ENCODE data around the gene CA4.

The CA4 gene

GRCh38 chr17:60160829-60161501, 11.2 kb downstream of the CA4 start:
- H3K27me3 ChIP-seq (ENCODE audit: insufficient read depth, low read length, poor library complexity, severe bottlenecking), result no peaks in the 10 kb centered on the region
- H2AFZ ChIP-seq (ENCODE audit: low read length), result no peak overlapping the region
- H3K79me2 ChIP-seq (ENCODE audit: insufficient read depth, low read length), result no peaks in the 10 kb centered on the region
- H4K20me1 ChIP-seq (ENCODE audit: insufficient read depth, low read length, poor library complexity, severe bottlenecking), result no peaks in the 10 kb centered on the region
- H3K9me3 ChIP-seq (ENCODE audit: insufficient read depth, low read depth, low read length), result no peaks in the 10 kb centered on the region
- no peak overlapping the region for H3K4me3 ChIP-seq (ENCODE audit: low read length, poor library complexity, severe bottlenecking)
- no peak overlapping the region for H3K4me2 ChIP-seq (ENCODE audit: low read depth, low read length, poor library complexity, severe bottlenecking)
- 0 out of 2 replicates have a peak, but pooled peaks cover under 1% of the 10 kb centered on the region for H3F3A ChIP-seq (ENCODE audit: low read depth)
- TF ChIP-seq EZH2phosphoT487 (IDR thresholded peaks at IDR 0.05; ENCODE audit: borderline replicate concordance) (no peak), CTCF (conservative IDR thresholded peaks at IDR 0.05; ENCODE audit: low read length) (no peak)
- no peaks in the 10 kb centered on the region for H3K9me2 ChIP-seq (replicated peaks; ENCODE audit: low read depth, low read length)
- H3K4me1 ChIP-seq (ENCODE audit: insufficient read depth, low read length, poor library complexity, severe bottlenecking), result peaks cover 27% of the 10 kb centered on the region
- no peaks in the 10 kb centered on the region for H3K36me3 ChIP-seq (ENCODE audit: insufficient read depth, low read length)
- no peak overlapping the region for H3K9ac ChIP-seq (ENCODE audit: low read depth, low read length, poor library complexity, severe bottlenecking)

GRCh38 chr17:60161598-60162330, 12.0 kb downstream of the CA4 start:
- H3K4me2 ChIP-seq (ENCODE audit: low read depth, low read length, poor library complexity, severe bottlenecking), result no peak overlapping the region
- H3K79me2 ChIP-seq (ENCODE audit: insufficient read depth, low read length), result no peaks in the 10 kb centered on the region
- TF ChIP-seq EZH2phosphoT487 (IDR thresholded peaks at IDR 0.05; ENCODE audit: borderline replicate concordance) (no peak), CTCF (conservative IDR thresholded peaks at IDR 0.05; ENCODE audit: low read length) (no peak)
- H4K20me1 ChIP-seq (ENCODE audit: insufficient read depth, low read length, poor library complexity, severe bottlenecking), result no peaks in the 10 kb centered on the region
- H2AFZ ChIP-seq (ENCODE audit: low read length), result no peak overlapping the region; the same call in 1 of the 2 replicates
- H3K4me1 ChIP-seq (ENCODE audit: insufficient read depth, low read length, poor library complexity, severe bottlenecking), result peaks cover 31% of the 10 kb centered on the region
- no peaks in the 10 kb centered on the region for H3K36me3 ChIP-seq (ENCODE audit: insufficient read depth, low read length)
- no peaks in the 10 kb centered on the region for H3K9me3 ChIP-seq (ENCODE audit: insufficient read depth, low read depth, low read length)
- no peak overlapping the region for H3K4me3 ChIP-seq (ENCODE audit: low read length, poor library complexity, severe bottlenecking)
- no peak overlapping the region for H3K9ac ChIP-seq (ENCODE audit: low read depth, low read length, poor library complexity, severe bottlenecking)
- peaks cover 4% of the 10 kb centered on the region; the same call in 1 of the 2 replicates for H3F3A ChIP-seq (ENCODE audit: low read depth)
- no peaks in the 10 kb centered on the region for H3K9me2 ChIP-seq (replicated peaks; ENCODE audit: low read depth, low read length)
- no peaks in the 10 kb centered on the region for H3K27me3 ChIP-seq (ENCODE audit: insufficient read depth, low read length, poor library complexity, severe bottlenecking)

GRCh38 chr17:60163108-60163784, 13.5 kb downstream of the CA4 start:
- H3K9me3 ChIP-seq (ENCODE audit: insufficient read depth, low read depth, low read length), result no peaks in the 10 kb centered on the region
- H2AFZ ChIP-seq (ENCODE audit: low read length), result no peak overlapping the region
- H3K79me2 ChIP-seq (ENCODE audit: insufficient read depth, low read length), result no peaks in the 10 kb centered on the region
- H4K20me1 ChIP-seq (ENCODE audit: insufficient read depth, low read length, poor library complexity, severe bottlenecking), result no peaks in the 10 kb centered on the region
- no peaks in the 10 kb centered on the region for H3K36me3 ChIP-seq (ENCODE audit: insufficient read depth, low read length)
- H3K4me1 ChIP-seq (ENCODE audit: insufficient read depth, low read length, poor library complexity, severe bottlenecking), result peaks cover 31% of the 10 kb centered on the region
- TF ChIP-seq EZH2phosphoT487 (IDR thresholded peaks at IDR 0.05; ENCODE audit: borderline replicate concordance) (no peak), CTCF (conservative IDR thresholded peaks at IDR 0.05; ENCODE audit: low read length) (peak; percentile 46)
- H3F3A ChIP-seq (ENCODE audit: low read depth), result peaks cover 4% of the 10 kb centered on the region; the same call in 1 of the 2 replicates
- H3K4me2 ChIP-seq (ENCODE audit: low read depth, low read length, poor library complexity, severe bottlenecking), result no peak overlapping the region
- H3K27me3 ChIP-seq (ENCODE audit: insufficient read depth, low read length, poor library complexity, severe bottlenecking), result no peaks in the 10 kb centered on the region
- no peak overlapping the region for H3K4me3 ChIP-seq (ENCODE audit: low read length, poor library complexity, severe bottlenecking)
- no peak overlapping the region for H3K9ac ChIP-seq (ENCODE audit: low read depth, low read length, poor library complexity, severe bottlenecking)
- no peaks in the 10 kb centered on the region for H3K9me2 ChIP-seq (replicated peaks; ENCODE audit: low read depth, low read length)
